ENCODE data around the gene WDR77.

DNA sequence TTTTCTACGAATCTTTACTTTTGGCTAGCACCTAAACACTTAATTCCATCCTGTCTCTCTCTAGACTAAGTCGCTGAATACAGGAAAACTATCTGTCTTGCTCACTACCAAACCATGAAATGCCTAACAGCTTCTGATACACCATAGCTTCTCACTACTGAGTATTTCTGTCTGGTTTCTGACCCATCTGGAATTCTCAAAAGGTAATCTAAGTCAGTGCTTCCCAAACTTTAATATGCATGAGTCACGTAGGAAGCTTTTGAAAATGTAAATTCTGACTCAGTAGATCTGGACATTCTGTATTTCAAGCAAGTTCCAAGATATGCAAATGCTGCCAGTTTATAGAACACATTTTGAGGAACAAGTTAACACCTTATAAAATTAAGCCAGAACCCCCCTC lies 12.3 kb downstream of the WDR77 start:
- TF ChIP-seq ZNF384 (IDR thresholded peaks at IDR 0.05), result no peak
- TF ChIP-seq FOXM1 (IDR thresholded peaks at IDR 0.05; ENCODE audit: borderline replicate concordance), result no peak

All from HEK293T (cell line).